Nephron progenitor cell (in vitro differentiated cells): ENCODE results near the gene TAPBP.

Source experiments
- DNase-seq: peaks from one replicate; pipeline ENCODE4 v3.0.0; 2021
- H3K27ac Mint-ChIP-seq: 2 replicates; pipeline ENCODE4 v1.8.0; 2021; ENCODE audit warnings: mild to moderate bottlenecking, moderate library complexity, mixed read lengths
- H3K27me3 Mint-ChIP-seq: 2 replicates; pipeline ENCODE4 v1.8.0; 2021; ENCODE audit warnings: mild to moderate bottlenecking, low read depth, mixed read lengths; ENCODE audit not compliant: poor library complexity
- H3K36me3 Mint-ChIP-seq: 2 replicates; pipeline ENCODE4 v1.8.0; 2021; ENCODE audit warnings: low read depth, mixed read lengths
- H3K4me1 Mint-ChIP-seq: 2 replicates; pipeline ENCODE4 v1.8.0; 2021; ENCODE audit warnings: mixed read lengths
- H3K4me3 Mint-ChIP-seq: 2 replicates; pipeline ENCODE4 v1.8.0; 2021; ENCODE audit warnings: mild to moderate bottlenecking, moderate library complexity, mixed read lengths
- H3K9me3 Mint-ChIP-seq: 2 replicates; pipeline ENCODE4 v1.8.0; 2021; ENCODE audit warnings: mild to moderate bottlenecking, moderate library complexity, mixed read lengths
- CTCF ChIP-seq: fragments of 200-600 bp; sonication (generic); IDR thresholded peaks from 2 replicates; pipeline ENCODE4 v1.5.0; 2021; ENCODE audit warnings: antibody characterized with exemption

Gene TAPBP

GRCh38 chr6:33299237-33299944 is 14.5 kb downstream of the TAPBP start:
- no peaks in the 10 kb centered on the region for H3K36me3 Mint-ChIP-seq
- peaks cover 3% of the 10 kb centered on the region for H3K27me3 Mint-ChIP-seq
- peak; percentile 61 for TF ChIP-seq CTCF
- H3K4me3 Mint-ChIP-seq = peak overlapping the region; percentile 98
- DNase-seq = peak; percentile 91
- H3K27ac Mint-ChIP-seq = peak overlapping the region; percentile 99
- H3K4me1 Mint-ChIP-seq = peaks cover 43% of the 10 kb centered on the region
- H3K9me3 Mint-ChIP-seq = no peaks in the 10 kb centered on the region

- peaks cover 4% of the 10 kb centered on the region for H3K36me3 Mint-ChIP-seq
- peak; percentile 52 for DNase-seq
Observed at GRCh38 chr6:33298773-33299236, 15.1 kb downstream of the TAPBP start, which contains the start of gene RGL2. Gene RGL2, minus strand, starts transcription at chr6:33298942. Its CDS starts 332 bp downstream, at chr6:33298610.

GRCh38 chr6:33297956-33298772 is 15.7 kb downstream of the TAPBP start:
- Mint-ChIP-seq H3K4me3 (peak overlapping the region; percentile 98), H3K4me1 (peaks cover 43% of the 10 kb centered on the region), H3K27ac (peak overlapping the region; percentile 100)

More at GRCh38 chr6:33298773-33299236, 15.1 kb downstream of the TAPBP start, which contains the start of gene RGL2:
- H3K9me3 Mint-ChIP-seq = no peaks in the 10 kb centered on the region
- H3K27ac Mint-ChIP-seq = peak within 1 kb of the TSS; percentile 100
- H3K4me1 Mint-ChIP-seq = peaks cover 43% of the 10 kb centered on the region
- peaks cover 3% of the 10 kb centered on the region for H3K27me3 Mint-ChIP-seq
- TF ChIP-seq CTCF = no peak
- peak within 1 kb of the TSS; percentile 98 for H3K4me3 Mint-ChIP-seq

GRCh38 chr6:33297406-33297955 is 16.4 kb downstream of the TAPBP start:
- no peak for TF ChIP-seq CTCF
- H3K27ac Mint-ChIP-seq = peak overlapping the region; percentile 61
- peaks cover 13% of the 10 kb centered on the region for H3K36me3 Mint-ChIP-seq
- peak; percentile 59 for DNase-seq
- H3K4me1 Mint-ChIP-seq = peaks cover 43% of the 10 kb centered on the region
- no peaks in the 10 kb centered on the region for H3K9me3 Mint-ChIP-seq
- H3K4me3 Mint-ChIP-seq = peak overlapping the region; percentile 98
- no peaks in the 10 kb centered on the region for H3K27me3 Mint-ChIP-seq

More at GRCh38 chr6:33297956-33298772, 15.7 kb downstream of the TAPBP start:
- DNase-seq = peak; percentile 63
- Mint-ChIP-seq H3K36me3 (peaks cover 7% of the 10 kb centered on the region), H3K27me3 (peaks cover 3% of the 10 kb centered on the region), H3K9me3 (no peaks in the 10 kb centered on the region)
- TF ChIP-seq CTCF = no peak

- H3K4me3 Mint-ChIP-seq = peak overlapping the region; percentile 98
- peaks cover 43% of the 10 kb centered on the region for H3K4me1 Mint-ChIP-seq
- H3K27me3 Mint-ChIP-seq = no peaks in the 10 kb centered on the region
- TF ChIP-seq CTCF = no peak
- H3K9me3 Mint-ChIP-seq = no peaks in the 10 kb centered on the region
- H3K36me3 Mint-ChIP-seq = peaks cover 13% of the 10 kb centered on the region
- DNase-seq = no peak
- no peak overlapping the region for H3K27ac Mint-ChIP-seq
Observed at GRCh38 chr6:33296797-33297405, 17.0 kb downstream of the TAPBP start.
